Measurements from ENCODE around the gene NOXA1. TPM values are rescaled to one million over a fixed set of nuclear protein-coding genes. Genes with fewer than 3 reads are reported as not detected.

The NOXA1 gene
- total and polyA plus RNA-seq, 9 of the 15 experiments (the other 6 are each of a cell fraction or from before 2014, with no cell fraction given): 0.07 to 1.2 (median 0.20) TPM; not detected in 4

DNA sequence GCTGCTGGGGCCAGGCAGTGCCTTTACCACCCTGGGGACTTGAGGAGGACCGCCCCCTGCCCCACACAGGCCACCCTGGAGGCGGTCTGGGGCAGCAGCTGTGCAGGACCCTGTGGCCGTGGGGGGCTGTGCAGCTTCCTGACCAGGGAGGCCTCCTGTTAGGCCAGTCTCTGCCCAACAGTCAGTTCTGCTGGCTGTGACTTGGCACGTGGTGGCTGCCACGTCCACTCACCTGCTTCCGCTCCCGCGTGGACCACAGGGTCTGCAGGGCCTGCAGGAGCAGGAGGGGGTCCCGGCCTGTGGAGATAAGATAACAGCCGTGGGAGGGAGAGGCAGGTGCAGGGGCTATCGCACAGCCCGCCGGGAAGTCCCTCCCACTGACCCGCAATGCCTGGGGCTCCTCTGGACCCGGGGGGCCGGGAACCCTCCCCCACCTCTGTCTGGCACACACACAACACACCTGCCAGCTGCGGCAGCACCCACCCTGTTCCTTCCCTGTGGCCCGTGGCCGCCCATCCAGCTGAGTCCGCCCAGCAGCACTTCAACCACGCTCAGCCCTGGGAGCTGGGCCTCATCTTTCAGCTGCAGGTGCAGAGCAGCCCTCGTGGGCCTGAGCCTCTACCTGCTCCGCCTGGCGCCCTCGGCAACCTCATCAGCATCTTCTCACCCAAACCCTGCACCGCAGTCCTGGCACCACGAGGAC, 40.0 kb upstream of the NOXA1 start (continued):
- TF ChIP-seq, protein P1, sequence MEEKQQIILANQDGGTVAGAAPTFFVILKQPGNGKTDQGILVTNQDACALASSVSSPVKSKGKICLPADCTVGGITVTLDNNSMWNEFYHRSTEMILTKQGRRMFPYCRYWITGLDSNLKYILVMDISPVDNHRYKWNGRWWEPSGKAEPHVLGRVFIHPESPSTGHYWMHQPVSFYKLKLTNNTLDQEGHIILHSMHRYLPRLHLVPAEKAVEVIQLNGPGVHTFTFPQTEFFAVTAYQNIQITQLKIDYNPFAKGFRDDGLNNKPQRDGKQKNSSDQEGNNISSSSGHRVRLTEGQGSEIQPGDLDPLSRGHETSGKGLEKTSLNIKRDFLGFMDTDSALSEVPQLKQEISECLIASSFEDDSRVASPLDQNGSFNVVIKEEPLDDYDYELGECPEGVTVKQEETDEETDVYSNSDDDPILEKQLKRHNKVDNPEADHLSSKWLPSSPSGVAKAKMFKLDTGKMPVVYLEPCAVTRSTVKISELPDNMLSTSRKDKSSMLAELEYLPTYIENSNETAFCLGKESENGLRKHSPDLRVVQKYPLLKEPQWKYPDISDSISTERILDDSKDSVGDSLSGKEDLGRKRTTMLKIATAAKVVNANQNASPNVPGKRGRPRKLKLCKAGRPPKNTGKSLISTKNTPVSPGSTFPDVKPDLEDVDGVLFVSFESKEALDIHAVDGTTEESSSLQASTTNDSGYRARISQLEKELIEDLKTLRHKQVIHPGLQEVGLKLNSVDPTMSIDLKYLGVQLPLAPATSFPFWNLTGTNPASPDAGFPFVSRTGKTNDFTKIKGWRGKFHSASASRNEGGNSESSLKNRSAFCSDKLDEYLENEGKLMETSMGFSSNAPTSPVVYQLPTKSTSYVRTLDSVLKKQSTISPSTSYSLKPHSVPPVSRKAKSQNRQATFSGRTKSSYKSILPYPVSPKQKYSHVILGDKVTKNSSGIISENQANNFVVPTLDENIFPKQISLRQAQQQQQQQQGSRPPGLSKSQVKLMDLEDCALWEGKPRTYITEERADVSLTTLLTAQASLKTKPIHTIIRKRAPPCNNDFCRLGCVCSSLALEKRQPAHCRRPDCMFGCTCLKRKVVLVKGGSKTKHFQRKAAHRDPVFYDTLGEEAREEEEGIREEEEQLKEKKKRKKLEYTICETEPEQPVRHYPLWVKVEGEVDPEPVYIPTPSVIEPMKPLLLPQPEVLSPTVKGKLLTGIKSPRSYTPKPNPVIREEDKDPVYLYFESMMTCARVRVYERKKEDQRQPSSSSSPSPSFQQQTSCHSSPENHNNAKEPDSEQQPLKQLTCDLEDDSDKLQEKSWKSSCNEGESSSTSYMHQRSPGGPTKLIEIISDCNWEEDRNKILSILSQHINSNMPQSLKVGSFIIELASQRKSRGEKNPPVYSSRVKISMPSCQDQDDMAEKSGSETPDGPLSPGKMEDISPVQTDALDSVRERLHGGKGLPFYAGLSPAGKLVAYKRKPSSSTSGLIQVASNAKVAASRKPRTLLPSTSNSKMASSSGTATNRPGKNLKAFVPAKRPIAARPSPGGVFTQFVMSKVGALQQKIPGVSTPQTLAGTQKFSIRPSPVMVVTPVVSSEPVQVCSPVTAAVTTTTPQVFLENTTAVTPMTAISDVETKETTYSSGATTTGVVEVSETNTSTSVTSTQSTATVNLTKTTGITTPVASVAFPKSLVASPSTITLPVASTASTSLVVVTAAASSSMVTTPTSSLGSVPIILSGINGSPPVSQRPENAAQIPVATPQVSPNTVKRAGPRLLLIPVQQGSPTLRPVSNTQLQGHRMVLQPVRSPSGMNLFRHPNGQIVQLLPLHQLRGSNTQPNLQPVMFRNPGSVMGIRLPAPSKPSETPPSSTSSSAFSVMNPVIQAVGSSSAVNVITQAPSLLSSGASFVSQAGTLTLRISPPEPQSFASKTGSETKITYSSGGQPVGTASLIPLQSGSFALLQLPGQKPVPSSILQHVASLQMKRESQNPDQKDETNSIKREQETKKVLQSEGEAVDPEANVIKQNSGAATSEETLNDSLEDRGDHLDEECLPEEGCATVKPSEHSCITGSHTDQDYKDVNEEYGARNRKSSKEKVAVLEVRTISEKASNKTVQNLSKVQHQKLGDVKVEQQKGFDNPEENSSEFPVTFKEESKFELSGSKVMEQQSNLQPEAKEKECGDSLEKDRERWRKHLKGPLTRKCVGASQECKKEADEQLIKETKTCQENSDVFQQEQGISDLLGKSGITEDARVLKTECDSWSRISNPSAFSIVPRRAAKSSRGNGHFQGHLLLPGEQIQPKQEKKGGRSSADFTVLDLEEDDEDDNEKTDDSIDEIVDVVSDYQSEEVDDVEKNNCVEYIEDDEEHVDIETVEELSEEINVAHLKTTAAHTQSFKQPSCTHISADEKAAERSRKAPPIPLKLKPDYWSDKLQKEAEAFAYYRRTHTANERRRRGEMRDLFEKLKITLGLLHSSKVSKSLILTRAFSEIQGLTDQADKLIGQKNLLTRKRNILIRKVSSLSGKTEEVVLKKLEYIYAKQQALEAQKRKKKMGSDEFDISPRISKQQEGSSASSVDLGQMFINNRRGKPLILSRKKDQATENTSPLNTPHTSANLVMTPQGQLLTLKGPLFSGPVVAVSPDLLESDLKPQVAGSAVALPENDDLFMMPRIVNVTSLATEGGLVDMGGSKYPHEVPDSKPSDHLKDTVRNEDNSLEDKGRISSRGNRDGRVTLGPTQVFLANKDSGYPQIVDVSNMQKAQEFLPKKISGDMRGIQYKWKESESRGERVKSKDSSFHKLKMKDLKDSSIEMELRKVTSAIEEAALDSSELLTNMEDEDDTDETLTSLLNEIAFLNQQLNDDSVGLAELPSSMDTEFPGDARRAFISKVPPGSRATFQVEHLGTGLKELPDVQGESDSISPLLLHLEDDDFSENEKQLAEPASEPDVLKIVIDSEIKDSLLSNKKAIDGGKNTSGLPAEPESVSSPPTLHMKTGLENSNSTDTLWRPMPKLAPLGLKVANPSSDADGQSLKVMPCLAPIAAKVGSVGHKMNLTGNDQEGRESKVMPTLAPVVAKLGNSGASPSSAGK (IDR thresholded peaks at IDR 0.05): peak; percentile 55
- no peak for TF ChIP-seq ZNF408 (CRISPR knock-in tag; IDR thresholded peaks at IDR 0.05; ENCODE audit: low read depth)
- TF ChIP-seq CBFA2T2 (conservative IDR thresholded peaks at IDR 0.05): peak; percentile 86
- TF ChIP-seq ZNF143 (CRISPR knock-in tag; IDR thresholded peaks at IDR 0.05): 0 out of 2 replicates have a peak, but pooled peaks have one; percentile 53
- peak; percentile 89 for TF ChIP-seq GATAD2B (IDR thresholded peaks at IDR 0.05; ENCODE audit: borderline replicate concordance)
- no peak for TF ChIP-seq U2AF2 (optimal IDR thresholded peaks at IDR 0.05; ENCODE audit: low read depth, low read length)
- TF ChIP-seq, protein P2, sequence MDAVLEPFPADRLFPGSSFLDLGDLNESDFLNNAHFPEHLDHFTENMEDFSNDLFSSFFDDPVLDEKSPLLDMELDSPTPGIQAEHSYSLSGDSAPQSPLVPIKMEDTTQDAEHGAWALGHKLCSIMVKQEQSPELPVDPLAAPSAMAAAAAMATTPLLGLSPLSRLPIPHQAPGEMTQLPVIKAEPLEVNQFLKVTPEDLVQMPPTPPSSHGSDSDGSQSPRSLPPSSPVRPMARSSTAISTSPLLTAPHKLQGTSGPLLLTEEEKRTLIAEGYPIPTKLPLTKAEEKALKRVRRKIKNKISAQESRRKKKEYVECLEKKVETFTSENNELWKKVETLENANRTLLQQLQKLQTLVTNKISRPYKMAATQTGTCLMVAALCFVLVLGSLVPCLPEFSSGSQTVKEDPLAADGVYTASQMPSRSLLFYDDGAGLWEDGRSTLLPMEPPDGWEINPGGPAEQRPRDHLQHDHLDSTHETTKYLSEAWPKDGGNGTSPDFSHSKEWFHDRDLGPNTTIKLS (IDR thresholded peaks at IDR 0.05; ENCODE audit: borderline replicate concordance, low read depth): peak; percentile 58; the same call in 1 of the 2 replicates
- peak; percentile 92 for TF ChIP-seq TCF3 (CRISPR knock-in tag; IDR thresholded peaks at IDR 0.05)
- TF ChIP-seq, protein P3, sequence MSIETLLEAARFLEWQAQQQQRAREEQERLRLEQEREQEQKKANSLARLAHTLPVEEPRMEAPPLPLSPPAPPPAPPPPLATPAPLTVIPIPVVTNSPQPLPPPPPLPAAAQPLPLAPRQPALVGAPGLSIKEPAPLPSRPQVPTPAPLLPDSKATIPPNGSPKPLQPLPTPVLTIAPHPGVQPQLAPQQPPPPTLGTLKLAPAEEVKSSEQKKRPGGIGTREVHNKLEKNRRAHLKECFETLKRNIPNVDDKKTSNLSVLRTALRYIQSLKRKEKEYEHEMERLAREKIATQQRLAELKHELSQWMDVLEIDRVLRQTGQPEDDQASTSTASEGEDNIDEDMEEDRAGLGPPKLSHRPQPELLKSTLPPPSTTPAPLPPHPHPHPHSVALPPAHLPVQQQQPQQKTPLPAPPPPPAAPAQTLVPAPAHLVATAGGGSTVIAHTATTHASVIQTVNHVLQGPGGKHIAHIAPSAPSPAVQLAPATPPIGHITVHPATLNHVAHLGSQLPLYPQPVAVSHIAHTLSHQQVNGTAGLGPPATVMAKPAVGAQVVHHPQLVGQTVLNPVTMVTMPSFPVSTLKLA (conservative IDR thresholded peaks at IDR 0.05): peak in 1 of 2 experiments; percentile 46; a peak in 1 of 4 replicates
- TF ChIP-seq, protein P4, sequence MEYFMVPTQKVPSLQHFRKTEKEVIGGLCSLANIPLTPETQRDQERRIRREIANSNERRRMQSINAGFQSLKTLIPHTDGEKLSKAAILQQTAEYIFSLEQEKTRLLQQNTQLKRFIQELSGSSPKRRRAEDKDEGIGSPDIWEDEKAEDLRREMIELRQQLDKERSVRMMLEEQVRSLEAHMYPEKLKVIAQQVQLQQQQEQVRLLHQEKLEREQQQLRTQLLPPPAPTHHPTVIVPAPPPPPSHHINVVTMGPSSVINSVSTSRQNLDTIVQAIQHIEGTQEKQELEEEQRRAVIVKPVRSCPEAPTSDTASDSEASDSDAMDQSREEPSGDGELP (CRISPR knock-in tag; IDR thresholded peaks at IDR 0.05; ENCODE audit: borderline replicate concordance): peak; percentile 71; the same call in 1 of the 2 replicates
- TF ChIP-seq RBFOX2 (IDR thresholded peaks at IDR 0.05; ENCODE audit: low read depth, low read length): peak; percentile 45; the same call in 1 of the 2 replicates
